Measurements from ENCODE around the gene ENO3.

Gene ENO3

DNA sequence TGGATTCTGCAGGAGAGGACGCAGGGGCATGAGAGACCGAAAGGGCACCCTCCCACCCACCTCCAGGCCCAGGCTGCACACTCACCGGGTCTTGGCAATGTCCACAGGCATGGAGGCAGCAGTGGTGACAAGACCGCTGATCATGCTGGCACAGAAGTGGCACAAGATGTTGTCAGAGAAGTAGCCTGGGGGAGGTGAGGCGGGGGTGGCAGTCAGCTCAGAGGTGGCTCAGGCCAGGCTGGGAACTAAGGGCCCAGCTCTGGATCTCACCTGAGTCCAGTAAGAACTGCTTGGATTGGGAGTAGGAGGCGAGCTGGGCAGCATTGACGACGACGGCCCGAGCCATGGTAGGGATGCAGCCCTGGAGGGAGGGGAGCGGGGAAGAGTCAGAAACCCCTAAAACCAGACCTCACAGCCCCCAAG, 12.8 kb upstream of the ENO3 start:
- DNase-seq: no peak

DNA sequence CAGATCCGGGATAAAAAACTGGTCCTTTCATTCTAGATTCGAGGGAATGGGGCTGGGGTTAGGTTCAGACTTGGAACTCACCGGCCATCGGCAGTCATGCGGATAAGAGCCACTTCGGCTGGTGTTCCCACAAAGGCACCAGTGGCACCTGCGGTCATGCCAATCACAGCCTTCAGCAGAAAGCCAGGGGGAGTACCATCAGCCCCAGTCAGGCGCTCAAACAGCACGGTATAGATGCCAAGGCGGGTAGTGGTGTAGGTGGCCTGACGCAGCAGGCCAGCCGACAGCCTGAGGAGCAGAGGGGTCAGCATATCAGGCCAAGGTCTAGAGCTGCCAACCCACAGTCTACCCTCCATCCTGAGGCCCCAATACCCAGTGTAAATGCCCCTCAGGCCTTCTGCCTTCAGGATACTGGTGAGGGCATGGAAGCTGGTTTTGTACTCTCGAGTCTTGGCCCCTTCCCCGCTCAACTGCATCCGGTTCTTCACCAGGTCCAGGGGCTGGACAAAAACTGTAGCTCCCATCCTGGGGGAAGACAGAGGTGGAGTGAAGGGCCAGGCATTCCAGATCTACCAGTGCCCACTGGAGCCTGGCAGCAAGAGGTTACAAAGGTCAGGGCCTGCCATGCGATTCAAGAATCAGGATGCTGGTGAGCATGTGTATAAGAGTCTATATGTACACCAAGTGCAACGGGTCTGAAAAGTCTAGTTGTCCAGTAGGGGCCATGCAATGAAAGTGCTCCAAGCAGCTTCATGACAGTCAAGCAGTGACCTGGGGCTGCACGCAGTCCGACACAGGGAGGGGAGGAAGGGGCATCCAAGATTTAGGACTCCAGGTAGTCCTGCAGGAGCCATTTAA, 12.0 kb upstream of the ENO3 start:
- no peak for DNase-seq

DNA sequence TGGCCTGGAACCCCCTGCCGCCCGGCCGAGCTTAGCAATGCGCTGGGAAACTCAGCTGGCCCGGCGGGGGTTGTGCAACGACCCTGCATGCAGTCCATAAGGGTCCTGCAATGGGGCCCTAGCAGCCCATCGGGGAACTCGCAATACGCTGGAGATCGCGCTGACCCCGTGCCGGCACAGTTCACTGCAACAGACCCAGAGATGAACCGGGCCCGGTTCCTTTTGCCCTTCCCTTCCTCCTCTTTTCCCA, 11.4 kb upstream of the ENO3 start:
- DNase-seq: peak; percentile 44

DNA sequence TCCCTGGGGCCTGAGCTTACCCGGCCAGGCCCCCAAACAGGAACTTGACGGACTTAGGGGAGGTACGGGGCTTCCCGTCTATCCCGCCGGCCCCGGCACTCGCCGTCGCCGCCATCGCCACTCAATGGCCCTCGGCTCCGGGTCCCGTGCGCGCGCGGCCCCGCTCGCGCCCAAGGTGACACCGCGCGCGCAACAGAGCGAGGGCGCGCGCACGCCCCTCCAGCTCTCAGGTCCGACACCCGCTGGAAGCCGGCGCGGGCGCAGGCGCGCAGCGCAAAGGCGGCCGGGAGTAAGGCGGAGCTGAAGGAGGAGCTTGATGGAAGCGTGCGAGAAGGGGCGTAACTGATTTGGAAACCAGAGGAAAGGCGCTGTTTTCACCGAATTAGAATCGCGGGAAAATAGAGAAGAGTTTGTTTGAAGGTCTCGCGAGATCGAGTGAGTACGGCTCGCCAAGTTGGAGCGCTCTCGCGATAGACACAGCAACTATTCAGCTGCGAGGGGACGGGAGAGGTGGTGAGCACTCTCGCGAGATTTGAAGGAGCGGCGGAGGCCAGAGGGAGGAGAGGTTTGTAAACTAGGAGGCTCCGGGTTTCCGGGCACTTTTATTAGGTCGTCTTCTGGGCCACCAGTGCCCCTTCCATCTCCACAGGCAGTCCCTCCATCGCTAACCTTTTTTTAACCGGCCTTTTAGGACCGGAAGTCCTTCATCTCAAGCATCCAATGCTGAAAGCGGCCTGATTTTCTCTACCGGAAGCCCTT, 10.9 kb upstream of the ENO3 start, which contains the start of the genes RNF167 and SLC25A11:
Gene RNF167, plus strand, starts transcription at position 473 of the 759 bp plus-strand sequence. CDS start 642 bp downstream, outside the sequence.
Gene SLC25A11, minus strand, starts transcription at position 251 of the 759 bp plus-strand sequence. Its CDS starts 136 bp downstream, at position 115.
- DNase-seq: peak; percentile 98

DNA sequence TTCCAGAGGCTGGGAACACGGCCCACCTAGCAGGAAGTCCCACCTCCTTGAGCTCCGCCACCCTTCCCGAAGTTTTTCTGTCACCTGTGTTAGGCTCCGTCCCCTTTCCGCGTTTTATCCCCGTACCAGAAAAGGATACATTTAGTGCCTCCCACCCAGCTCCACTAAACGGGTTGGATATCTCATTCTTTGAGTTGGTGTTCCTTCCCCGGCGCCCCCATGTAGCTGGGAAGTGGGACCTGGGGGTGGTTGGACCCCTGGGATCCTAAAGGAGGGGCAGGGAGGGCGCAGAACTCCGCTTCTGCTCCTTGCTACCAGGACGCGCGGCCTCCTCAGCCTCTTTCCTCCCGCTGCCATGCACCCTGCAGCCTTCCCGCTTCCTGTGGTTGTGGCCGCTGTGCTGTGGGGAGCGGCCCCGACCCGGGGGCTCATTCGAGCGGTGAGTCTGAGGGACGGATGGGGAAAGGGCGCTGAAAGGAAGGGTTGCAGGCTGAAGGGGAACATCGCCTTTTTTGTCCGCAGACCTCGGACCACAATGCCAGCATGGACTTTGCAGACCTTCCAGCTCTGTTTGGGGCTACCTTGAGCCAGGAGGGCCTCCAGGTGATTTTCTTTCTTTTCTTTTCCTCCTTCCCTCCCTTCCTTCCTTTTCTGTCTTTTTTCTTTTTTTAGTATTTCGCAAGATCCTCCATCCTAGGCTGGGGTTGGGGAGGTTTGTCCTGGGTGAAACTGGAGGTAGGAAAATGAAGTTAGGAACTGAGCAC, 10.2 kb upstream of the ENO3 start:
- no peak for DNase-seq

DNA sequence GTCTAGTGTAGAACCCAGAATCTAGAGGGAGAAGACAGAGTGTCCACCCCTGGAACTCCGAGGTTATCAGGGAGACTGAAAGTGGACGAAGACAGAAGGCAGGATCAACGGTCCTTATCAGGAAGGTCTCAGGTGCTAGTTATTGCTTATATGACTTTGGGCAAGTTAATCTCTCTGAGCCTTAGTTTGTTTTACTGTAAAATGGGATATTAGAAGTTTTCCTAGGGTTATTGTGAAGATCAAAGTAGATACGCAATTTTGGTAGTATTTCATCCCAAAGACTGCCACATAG, 9.7 kb upstream of the ENO3 start:
- no peak for DNase-seq

DNA sequence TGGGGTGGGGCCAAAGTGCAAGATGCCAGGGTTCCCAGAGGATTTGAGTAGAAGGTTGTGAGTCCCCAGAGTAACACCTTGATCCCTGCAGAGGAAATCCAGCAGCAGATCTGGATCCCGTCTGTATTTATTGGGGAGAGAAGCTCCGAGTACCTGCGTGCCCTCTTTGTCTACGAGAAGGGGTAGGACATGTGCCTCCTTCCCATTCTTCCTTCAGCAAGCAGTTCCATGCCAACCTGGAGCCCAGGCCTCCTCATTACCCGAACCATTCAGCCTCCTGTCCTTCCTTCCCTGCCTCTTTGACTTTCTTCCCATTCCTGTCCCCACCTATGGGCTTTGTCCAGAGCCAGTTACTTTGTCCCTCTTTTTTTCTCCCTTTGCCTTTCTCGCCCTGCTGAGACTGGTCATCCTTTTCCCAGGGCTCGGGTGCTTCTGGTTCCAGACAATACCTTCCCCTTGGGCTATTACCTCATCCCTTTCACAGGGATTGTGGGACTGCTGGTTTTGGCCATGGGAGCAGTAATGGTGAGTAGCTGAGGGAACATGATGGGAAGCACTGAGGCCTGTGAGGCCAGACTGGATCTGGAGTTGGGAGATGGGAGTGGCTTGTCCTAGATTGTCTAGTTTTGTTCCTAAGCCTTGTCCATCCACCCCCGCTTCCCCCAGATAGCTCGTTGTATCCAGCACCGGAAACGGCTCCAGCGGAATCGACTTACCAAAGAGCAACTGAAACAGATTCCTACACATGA, 8.0 kb upstream of the ENO3 start:
- no peak for DNase-seq

DNA sequence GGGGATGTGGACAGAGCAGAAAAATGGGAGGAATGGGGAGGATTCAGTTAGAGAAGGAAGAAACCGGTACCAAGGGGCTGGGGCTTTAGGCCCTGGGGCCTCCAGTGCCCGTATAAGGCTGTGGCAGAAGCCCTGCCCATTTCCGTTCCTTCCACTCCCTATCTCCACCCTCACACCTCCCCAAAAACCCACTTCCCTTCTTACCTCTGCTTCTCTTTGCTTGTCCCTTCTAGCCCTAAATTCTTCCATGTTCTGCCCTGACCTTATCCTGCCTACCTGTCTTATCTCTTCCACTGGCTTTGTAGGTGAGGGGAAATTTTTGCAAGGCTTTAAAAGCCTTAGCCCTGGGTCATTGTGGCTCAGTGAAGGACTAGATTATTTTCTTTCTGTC, 6.8 kb upstream of the ENO3 start:
- no peak for DNase-seq

DNA sequence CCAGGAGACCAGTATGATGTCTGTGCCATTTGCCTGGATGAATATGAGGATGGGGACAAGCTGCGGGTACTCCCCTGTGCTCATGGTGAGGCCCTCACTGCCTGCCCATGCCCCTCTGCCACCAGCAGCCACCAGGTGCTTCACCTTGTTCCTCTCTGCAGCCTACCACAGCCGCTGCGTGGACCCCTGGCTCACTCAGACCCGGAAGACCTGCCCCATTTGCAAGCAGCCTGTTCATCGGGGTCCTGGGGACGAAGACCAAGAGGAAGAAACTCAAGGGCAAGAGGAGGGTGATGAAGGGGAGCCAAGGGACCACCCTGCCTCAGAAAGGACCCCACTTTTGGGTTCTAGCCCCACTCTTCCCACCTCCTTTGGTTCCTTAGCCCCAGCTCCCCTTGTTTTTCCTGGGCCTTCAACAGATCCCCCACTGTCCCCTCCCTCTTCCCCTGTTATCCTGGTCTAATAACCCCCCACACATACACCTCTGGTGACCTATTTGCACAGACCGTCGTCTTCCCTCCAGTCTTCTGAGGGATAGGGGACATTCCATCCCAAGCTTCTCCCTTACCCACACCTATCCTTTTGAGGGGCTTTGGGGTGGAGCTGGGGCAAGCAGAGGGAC, 6.3 kb upstream of the ENO3 start:
- DNase-seq: no peak

DNA sequence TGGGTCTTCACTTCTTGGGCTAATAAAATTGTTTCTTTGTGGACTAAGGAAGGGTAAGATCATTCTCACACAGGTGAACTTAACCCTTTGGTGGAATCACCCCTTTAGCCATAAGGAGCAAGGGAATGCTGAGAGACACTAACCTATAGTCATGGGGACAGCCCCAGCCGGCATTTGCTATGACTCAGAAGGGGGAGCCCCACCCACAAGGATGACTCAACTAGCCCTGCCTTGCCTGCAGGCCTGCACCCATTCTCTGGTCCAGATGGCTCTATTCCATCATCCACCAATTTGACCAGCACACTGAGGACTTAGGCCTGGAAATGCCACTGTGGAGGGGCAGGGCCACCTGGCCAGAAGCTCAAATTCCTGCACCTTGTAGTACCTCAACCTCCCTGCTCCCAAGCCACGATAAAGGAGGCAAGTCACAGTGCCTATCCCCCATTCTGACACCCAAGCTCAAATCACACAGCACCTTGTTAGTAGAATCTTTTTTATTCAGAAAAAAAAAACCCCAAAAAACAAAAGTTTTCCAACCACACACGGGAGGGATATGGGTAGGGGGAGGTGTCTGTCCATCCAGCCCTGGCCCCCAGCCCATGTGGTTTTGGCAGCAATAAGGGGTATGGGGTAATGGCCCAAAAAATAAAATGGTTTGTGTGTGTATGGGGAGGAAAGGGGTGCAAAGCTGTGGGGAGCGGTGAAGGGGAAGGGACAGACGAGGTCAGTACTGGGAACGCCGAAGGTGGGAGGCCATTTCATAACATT, 5.6 kb upstream of the ENO3 start:
- DNase-seq: peak; percentile 51

DNA sequence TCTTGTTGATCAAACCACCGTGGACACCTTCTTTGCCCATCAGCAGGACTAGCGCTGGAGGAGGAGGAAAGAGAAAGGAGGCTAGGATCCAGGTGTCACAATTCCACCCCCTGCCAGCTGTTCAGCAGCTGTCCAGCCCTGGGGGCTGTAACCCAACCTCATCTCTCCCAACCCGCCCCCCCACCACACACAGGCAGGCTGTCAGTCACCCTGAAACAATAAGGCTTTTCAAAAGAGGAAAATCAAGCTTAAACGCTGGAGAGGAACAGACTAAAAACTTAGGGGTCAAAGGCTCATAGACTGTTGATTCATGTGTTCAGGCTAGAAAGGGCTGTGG, 5.0 kb upstream of the ENO3 start:
- DNase-seq: no peak

DNA sequence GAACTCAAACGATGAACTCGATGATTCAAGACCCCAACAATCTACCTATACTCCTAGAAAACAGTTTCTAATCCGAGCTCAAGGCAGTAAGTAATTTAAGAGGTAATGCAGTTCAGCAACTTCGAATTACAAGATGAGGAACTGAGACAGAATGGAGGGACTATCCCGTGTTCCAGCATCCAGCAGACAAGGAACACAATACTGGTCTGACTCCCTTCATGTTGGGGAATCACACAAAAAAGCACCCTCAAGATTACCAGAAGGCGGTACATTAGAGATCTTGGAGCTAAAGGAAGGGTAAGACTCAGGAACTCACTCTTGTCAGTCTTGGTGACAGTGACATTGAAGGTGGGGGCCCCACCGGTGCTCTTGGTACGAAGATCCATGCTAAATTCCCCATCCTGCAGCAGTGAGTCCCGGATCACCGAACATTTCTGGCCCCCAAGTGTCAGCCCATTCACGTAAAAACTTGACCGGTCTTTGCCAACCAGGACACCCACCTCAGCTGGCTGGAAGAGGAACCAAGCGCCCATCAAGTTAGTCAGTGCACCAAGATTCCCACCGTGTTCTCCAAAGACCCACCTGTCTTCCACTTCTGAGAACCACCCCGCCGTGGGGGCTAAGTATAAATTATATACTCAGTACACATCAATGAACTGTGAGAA, 4.5 kb upstream of the ENO3 start:
- DNase-seq: no peak

DNA sequence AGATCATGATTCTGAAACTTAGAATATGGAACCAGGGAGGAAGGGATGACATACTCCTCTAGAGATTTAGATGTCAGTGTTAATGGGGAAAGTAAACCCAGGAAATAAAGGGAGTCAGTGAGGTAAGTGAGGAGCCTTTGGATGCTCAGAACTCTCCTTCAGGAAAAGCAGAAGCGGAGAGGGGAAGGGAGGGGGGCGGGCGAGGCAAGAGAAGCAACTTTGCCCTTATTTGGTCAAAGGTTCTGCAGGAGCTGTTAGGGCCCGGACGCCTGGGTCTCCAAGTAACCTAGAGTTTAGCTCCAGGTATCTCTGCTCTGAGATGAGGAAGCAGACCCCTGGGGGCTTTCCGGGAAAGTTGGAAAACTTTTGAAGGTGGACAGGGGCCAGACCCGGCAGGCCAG, 3.9 kb upstream of the ENO3 start:
- peak; percentile 31 for DNase-seq

DNA sequence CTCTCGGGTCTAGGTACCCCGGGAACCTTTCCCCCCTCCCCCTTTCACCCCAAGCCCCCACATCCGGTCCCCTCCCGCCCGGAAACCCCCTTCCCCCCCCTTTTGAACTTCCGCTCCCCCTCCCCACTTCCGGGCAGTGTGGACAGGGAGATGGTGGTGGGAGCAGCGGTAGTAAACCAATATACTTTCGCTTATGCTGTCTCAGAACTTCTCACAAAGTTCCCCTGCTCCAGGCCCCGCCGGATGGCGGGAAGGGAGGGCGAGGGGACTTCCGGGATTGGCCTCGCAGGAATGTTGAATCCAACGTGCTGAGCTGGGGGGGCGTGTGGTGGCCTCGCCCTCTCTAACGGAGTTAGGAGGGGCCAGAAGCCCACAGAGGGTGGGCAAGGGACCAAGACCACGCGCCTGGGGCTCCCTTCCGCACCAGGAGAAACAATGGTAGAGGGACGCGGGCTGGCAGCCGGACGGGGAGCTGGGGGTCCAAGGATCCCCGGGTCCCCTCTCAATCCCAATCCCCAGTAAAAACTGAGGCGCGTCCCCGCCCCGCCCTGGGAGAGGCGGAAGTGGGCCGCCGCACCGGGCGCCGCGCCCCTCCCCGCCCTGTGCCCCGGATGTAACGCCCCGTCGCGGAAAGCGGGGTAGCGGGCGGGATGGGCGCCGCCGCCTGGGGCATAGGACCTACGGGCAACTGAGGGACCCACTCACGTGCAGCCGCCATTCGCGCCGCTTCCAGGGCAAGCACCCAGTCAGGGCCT, 3.3 kb upstream of the ENO3 start:
- DNase-seq: peak; percentile 81

DNA sequence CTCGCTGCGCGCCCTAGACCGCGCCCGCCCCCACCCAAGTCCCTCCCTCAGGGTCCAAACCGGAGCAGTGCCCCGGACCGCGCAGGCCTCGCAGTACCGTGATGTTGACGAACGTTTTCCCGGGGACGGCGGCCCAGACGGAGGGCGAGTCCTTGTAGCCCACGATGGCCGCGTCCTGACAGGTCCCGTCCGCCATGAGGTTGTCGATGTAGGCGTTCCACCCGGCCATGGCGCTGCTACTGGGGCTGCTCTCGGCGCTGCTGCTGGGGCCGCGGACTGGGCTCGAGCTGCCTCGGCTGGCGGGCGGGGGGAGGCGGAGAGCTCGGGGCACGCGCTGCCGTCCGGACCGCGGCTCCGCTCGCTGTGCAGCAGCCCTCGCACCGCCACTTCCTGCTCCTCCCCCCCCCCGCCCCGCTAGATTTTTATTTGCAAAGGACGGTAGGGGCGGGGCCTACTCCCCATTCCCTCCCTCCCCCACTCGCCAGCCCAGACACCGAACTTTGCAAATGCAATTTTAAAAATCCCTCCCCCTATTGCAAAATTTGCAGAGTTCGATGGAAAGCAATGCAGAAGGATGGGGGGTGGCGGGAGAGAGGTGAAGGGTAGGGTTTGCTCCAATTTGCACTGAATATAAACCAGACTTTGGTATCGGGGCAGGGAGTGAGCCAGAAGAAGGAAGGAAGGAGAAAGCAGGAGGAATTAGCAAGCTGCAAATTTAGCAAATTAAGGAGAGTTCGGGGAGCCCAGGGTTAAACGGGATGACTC, 2.6 kb upstream of the ENO3 start, which contains the start of gene PFN1:
Gene PFN1, minus strand, starts transcription at position 365 of the 765 bp plus-strand sequence. Its CDS starts 136 bp downstream, at position 229.
- peak; percentile 95 for DNase-seq

DNA sequence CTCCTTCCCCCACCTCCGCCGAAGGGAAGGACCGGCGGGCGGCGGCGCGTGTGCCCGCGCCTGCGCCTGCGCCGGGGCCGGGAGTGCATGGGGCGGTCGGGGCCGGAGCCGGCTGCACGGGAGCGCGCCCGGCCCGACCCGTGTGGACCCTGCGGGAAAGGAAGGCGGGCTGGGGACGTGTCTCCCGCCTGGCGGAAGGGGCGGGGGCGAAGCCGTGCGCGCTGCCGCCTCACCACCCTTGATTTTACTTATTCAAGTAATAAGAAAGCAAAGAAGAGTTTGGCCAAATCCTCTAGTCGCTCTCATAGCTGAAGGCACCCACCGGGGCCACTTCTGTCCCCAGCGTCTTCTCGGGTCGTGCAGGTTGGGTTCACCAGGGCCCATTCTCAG, 2.0 kb upstream of the ENO3 start:
- DNase-seq: peak; percentile 94

DNA sequence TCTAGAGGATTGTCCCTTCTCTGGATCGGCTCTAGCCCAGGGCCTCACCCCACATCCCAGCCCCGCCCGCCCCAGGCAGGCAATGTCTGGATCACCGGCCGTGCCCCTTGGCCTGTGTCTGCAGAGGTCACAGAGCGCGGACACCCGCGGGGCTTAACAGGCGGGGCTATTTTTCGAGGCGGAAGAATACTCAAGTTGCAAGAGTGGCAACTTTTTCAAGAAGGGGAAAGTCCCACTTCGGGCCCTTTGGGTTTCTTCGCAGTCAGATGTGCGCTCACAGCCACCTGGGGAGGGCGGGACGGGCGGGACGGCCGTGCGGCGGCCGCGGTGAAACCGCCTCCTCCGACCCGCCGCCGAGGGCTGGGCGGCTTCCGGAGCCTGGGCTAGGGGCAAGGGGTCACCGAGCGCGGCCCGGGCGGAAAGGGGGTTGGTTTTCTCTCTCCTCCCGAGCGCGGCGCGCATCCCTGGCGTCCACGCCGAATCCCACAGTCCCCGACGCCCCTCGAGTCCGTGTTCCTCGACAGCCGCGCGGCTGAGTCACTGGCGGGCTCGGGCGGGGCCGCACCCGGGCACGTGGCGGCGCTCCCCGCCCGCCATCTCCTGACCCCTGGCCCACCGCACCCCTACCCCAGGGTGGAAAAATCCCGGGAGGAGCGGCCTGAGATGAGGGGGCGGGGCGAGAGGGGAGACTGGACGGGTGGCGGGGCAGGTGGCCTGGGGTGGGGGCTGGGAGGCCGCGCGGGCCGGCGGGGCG, 1.4 kb upstream of the ENO3 start:
- peak; percentile 78 for DNase-seq

DNA sequence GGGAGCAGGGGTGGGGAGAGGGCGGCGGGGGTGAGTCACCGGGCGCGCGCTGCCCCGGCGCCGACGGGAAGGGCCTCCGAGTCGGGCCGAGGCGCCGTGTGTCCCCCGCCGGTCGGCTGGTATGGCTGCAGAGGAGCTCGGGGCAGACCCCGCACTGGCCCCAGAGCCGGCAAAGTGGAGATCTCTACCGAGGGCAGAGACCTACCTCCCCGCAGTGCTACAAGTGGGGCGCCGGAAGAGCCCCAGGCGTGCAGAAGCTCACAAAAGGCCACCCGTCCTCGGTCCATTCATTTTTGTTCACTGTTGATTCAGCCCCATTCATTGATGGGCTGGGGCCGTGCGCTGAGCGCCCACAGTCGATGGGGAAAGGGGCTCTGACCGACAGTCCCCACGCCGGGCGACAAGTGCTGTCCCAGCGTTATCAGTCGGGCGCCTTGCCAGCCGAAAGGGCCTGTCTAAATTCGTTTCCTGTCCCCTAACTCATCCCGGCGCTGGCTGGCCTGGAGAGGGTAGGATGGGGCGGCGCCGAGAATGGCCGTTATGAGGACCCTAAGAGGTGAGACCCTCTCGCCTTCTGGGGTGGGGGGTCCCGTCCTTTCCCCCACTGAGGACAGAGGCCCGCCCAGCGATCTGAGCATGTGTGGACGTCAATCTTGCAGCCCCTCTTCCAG, 709 bp upstream of the ENO3 start:
- DNase-seq: peak; percentile 55
